Stimulated activated CD4-positive, alpha-beta T cell treated with anti-CD3 and anti-CD28 coated beads, TNF-alpha, amount 100 ng/mL, for 24 hours (primary cell): ENCODE measurements around the gene PPM1H.
A peak's percentile ranks its signal among the peaks of the same experiment; 100 is the strongest.

Source experiments
- DNase-seq, 3 experiments: peaks; one replicate each; pipeline ENCODE4 v3.0.0-alpha.2; 2020; ENCODE audit warnings: low read depth in 3 of 3

PPM1H gene

GRCh38 chr12:62654326-62655241, 280.4 kb downstream of the PPM1H start:
- no peak for DNase-seq

GRCh38 chr12:62653740-62654139, 281.2 kb downstream of the PPM1H start:
- no peak for DNase-seq

GRCh38 chr12:62653304-62653703, 281.6 kb downstream of the PPM1H start:
- DNase-seq = no peak

- DNase-seq = no peak
Observed at GRCh38 chr12:62651138-62651537, 283.8 kb downstream of the PPM1H start.

GRCh38 chr12:62649412-62650138, 285.4 kb downstream of the PPM1H start:
- DNase-seq = no peak

- DNase-seq = no peak
Observed at GRCh38 chr12:62647586-62647985, 287.4 kb downstream of the PPM1H start.

- no peak for DNase-seq
Observed at GRCh38 chr12:62646566-62646965, 288.4 kb downstream of the PPM1H start.

GRCh38 chr12:62643486-62643885, 291.5 kb downstream of the PPM1H start:
- DNase-seq = no peak

- DNase-seq = no peak
Observed at GRCh38 chr12:62642486-62642885, 292.5 kb downstream of the PPM1H start.

GRCh38 chr12:62640910-62641448, 294.0 kb downstream of the PPM1H start:
- DNase-seq = peak; percentile 11 to 36 (median 12)

- DNase-seq = no peak
Observed at GRCh38 chr12:62637679-62638078, 297.3 kb downstream of the PPM1H start.

- no peak for DNase-seq
Observed at GRCh38 chr12:62635649-62636048, 299.3 kb downstream of the PPM1H start.

- peak in 1 of 3 experiments; percentile 7 for DNase-seq
Observed at GRCh38 chr12:62632411-62632918, 302.5 kb downstream of the PPM1H start.

- peak in 1 of 3 experiments; percentile 4 for DNase-seq
Observed at GRCh38 chr12:62631471-62632410, 303.2 kb downstream of the PPM1H start.

- no peak for DNase-seq
Observed at GRCh38 chr12:62629971-62630739, 304.8 kb downstream of the PPM1H start.

GRCh38 chr12:62629413-62629812, 305.5 kb downstream of the PPM1H start:
- no peak for DNase-seq

- no peak for DNase-seq
Observed at GRCh38 chr12:62627181-62627580, 307.8 kb downstream of the PPM1H start.

- DNase-seq = no peak
Observed at GRCh38 chr12:62625228-62625627, 309.7 kb downstream of the PPM1H start.

- no peak for DNase-seq
Observed at GRCh38 chr12:62622177-62622576, 312.8 kb downstream of the PPM1H start.

- no peak for DNase-seq
Observed at GRCh38 chr12:62621101-62621638, 313.8 kb downstream of the PPM1H start.
